T-helper 22 cell (primary cell): Measurements from ENCODE around the gene FHDC1.
"Not testable (repeated sequence)": the region's sequence is repeated elsewhere in the genome, so short reads cannot be mapped to it uniquely, and the experiment has no call there.

Experiments used
- DNase-seq: peaks from one replicate; pipeline ENCODE4 v3.0.0-alpha.2; 2020; ENCODE audit warnings: low read depth

The FHDC1 gene

GRCh38 chr4:152935631-152936445 lies at the start of gene FHDC1:
Gene FHDC1, plus strand, starts transcription at chr4:152936323. Its CDS starts 6,735 bp downstream, at chr4:152943058.
- DNase-seq: no peak

GRCh38 chr4:152887981-152888380 lies 48.1 kb upstream of the FHDC1 start:
- no peak for DNase-seq

- DNase-seq: no peak
Measured at GRCh38 chr4:152892974-152893373, 43.1 kb upstream of the FHDC1 start.

GRCh38 chr4:152894673-152895072 lies 41.5 kb upstream of the FHDC1 start:
- no peak for DNase-seq

- no peak for DNase-seq
Measured at GRCh38 chr4:152896811-152897210, 39.3 kb upstream of the FHDC1 start.

GRCh38 chr4:152898133-152898532 lies 38.0 kb upstream of the FHDC1 start:
- not testable (repeated sequence) for DNase-seq

- DNase-seq: no peak
Measured at GRCh38 chr4:152898606-152899005, 37.5 kb upstream of the FHDC1 start.

GRCh38 chr4:152900395-152900794 lies 35.7 kb upstream of the FHDC1 start:
- DNase-seq: no peak

GRCh38 chr4:152901205-152901604 lies 34.9 kb upstream of the FHDC1 start:
- no peak for DNase-seq

GRCh38 chr4:152903658-152904057 lies 32.5 kb upstream of the FHDC1 start:
- DNase-seq: no peak

- DNase-seq: no peak
Measured at GRCh38 chr4:152909901-152910300, 26.2 kb upstream of the FHDC1 start.

- DNase-seq: no peak
Measured at GRCh38 chr4:152910521-152910920, 25.6 kb upstream of the FHDC1 start.

GRCh38 chr4:152917543-152918395 lies 18.4 kb upstream of the FHDC1 start:
- no peak for DNase-seq

GRCh38 chr4:152919826-152920225 lies 16.3 kb upstream of the FHDC1 start:
- no peak for DNase-seq

GRCh38 chr4:152920768-152921167 lies 15.4 kb upstream of the FHDC1 start:
- DNase-seq: no peak

GRCh38 chr4:152921284-152921683 lies 14.8 kb upstream of the FHDC1 start:
- no peak for DNase-seq

- no peak for DNase-seq
Measured at GRCh38 chr4:152925851-152926250, 10.3 kb upstream of the FHDC1 start.

- no peak for DNase-seq
Measured at GRCh38 chr4:152926959-152927358, 9.2 kb upstream of the FHDC1 start.

GRCh38 chr4:152927737-152928136 lies 8.4 kb upstream of the FHDC1 start:
- no peak for DNase-seq

GRCh38 chr4:152928286-152928685 lies 7.8 kb upstream of the FHDC1 start:
- DNase-seq: no peak

- no peak for DNase-seq
Measured at GRCh38 chr4:152929888-152930287, 6.2 kb upstream of the FHDC1 start.

- DNase-seq: no peak
Measured at GRCh38 chr4:152935143-152935542, 980 bp upstream of the FHDC1 start.
